ENCODE data around the gene NUP62.
A peak's percentile ranks its signal among the peaks of the same experiment; 100 is the strongest.

The NUP62 gene

DNA sequence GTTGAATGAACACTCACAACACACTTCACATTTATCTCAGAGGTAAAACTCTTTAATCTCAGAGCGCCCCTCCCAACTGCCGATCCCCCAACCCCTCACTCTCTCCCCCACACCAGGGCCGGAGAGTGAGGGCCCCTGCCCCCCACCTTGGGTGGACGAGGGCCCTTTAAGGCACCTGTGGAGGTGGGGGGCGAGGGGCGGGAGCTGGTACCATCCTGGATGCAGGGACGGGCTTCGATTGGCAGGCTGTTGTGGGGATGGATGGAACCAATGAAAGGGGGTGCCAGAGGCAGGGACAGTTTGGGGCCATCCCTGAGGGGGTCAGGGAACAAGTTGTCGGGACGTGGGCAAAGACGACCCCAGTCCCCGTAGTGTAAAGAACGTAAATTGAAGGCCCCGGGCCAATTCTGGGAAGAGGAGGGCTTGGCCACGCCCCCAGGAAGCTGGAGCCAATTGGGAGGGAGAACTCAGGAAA lies 60.3 kb downstream of the NUP62 start:
- DNase-seq = peak; percentile 93

DNA sequence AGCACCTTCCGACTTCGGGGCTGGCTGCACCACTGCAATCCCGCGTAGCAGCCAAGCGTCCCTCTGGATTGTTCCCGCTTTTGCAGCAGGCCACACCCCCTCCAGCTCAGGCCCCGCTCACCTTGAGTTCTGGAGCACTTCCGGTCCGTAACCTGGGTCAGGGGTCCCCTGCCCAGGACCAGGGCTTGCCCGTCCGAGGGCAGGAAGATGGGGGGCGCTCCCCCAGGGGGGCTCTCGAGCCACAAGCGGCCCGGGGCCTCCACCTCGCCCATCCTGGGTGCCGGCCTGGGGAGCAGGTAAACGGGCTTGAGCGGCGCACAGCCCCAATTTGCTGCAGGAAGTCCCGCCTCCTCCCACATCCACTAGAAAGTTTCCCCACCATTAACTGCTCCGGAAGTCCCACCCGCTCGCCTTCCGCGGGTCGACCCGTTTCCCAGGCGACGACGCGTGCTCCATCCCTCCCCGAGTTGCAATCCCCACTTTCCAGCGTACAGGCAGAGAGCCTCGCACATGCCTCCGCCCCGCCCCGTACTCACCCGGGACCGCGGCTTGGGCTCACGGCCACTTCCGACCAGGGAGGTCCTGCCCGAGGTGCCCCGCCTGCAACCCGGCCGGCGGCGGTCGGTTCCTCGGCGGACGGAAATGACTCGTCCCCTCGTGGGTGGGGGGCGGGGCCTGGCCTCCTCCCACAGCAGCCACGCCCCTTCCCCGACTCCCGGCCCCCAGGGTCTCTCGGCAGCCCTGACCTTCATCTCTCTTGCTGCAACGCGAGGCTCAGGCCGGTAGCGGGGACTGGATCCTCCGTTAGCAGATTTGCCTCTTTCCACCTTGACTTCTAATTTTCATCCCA lies 62.1 kb downstream of the NUP62 start, which contains the start of gene PNKP:
Gene PNKP, minus strand, starts transcription at position 644 of the 850 bp plus-strand sequence. Its CDS starts 372 bp downstream, at position 272.
- peak; percentile 100 for DNase-seq

DNA sequence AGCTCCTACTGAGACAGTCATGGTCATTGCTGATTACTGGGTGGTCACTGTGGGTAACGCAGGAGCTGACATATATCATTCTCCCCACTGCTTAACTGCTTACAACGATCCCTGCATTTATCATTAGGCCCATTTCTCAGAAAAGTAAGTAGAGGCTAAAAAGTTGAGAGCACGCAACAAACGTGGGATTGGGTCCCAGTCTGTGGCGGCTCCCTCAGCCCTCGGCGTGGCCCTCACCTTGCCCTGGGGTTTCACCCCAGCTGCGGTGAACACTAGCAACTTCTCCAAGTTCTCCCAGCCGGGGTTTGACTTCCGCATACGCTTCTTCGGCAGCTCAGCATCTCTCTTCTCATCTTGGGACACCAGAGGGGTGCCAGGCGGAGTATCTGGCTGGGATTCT lies 64.4 kb downstream of the NUP62 start:
- DNase-seq = no peak

DNA sequence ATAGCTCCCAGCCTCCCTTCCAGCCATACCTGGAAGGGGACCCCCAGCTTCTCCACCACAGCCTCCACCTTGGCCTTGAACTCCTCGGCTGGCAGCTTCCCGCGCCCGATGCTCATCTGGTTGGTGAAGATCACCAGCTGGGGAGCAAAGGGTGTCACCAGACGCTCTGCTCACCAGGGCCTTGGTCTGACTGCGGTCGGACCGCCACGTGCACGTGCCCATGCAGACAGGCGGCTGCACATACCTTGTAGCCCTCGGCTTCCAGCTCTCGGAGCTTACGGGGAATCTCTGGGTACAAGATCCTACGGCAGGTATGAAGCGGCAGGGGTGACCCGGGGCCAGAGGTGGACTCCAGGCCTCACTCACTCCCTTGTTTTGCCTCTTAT lies 65.4 kb downstream of the NUP62 start:
- DNase-seq = no peak

DNA sequence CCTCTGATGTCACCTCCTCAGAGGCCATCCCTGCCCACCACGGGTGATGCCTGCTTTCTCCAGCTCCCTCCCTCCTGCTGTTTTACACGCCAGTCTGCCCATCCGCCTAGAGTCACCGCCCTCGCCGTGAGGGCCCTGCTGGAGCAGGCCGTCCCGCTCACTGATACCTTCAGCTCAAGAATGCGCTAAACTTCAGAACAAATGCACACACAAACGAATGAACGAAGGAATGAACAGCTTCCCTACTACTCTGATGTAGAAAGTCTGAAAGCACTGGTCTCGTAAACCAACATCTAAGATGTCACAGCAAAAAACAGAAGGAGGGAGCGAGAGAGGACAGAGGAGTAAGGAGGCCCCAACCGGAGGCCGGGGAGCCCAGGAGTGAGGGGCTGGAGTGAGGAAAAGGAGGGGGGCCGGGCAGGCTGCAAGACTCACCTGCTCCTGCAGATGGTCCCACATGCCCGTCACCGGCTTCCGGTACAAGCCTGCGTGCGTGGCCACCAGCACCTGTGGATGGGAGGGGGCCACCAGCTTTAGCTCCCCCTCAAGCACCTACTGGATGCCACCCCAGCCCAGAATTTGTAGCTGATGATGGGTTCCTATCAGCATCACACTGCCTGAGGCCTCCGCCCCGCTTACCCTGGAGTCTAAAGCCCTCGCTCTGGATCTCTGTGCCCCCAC lies 65.9 kb downstream of the NUP62 start:
- DNase-seq = no peak

DNA sequence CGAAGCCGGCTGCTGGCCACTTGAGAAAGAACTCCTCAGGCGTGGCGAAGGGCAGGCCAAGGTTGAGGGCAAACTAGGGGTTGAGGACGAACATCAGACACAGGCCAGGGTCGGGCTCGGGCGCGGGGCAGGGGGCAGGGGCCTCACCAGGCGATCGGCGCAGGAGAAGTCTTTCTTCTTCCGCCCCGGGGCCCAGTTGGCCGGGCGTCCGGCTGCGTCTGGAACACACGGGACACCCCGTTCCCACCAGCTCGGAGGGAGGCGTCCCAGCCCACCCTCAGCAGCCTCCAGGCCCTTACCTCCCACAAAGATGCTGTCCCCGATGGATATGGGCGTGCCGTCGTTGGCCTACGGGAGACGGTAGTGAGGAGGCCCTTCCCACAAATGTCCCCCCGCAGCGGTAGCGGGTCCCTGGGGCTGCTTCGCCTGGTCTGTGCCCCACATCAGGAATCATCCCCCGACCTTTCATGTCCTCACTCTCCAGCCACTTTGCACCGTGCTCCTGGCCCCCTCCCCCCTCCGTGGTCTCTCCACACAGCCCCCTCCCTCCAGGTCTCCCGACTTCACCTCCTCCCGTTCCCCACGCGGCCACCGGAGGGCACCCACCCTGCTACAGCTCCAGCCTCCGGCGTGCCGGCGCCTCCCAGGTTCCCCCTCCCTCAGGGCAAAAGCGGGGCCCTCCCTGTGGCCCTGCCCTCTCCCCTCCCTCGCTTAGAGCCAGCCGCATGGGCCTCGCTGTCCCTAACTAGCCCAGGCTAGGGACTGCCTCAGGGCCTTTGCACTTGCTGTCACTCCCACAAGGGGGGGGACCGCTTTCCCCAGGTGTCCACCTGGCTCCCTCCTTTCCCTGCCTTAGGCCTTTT lies 66.7 kb downstream of the NUP62 start:
- DNase-seq = peak; percentile 39

DNA sequence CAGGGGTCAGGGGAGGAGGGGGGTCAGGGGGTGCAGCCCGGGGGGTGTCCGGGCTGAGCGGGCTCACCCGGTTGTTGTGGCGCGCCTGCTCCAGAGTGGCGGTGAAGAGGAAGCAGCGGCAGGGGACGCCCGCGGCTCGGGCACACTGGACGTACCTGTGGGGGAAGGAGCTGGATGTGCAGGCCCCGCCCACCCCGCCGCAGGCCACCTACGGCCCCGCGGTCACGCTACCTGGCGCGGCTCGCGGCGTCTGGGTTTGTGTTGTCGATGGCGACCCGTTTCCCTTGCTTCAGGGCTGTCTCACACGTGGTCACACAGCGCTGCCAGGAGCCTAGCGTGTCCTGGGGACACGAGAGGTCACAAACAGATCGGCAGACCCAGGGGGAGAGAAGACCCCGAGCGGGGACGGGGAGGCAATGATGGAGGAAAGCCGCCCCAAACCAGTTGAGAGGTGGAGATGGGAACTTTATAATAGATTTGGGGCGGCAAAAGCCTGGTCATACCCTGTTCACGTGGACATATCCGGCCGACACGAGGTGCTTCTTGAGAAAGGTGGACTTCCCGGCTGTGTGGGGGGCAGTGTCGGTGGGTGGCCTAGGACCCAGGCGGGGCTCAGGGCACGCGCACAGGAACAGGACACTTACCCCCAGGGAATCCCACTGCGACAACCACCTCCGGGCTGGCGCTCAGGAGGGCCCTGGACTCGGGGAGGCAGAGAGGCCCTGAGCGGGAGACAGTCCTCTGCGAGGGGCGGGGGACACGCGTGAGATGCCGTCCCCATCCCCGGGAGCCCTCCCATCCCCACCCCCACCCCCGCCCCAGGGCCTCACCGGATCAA lies 67.5 kb downstream of the NUP62 start:
- DNase-seq = peak; percentile 65

DNA sequence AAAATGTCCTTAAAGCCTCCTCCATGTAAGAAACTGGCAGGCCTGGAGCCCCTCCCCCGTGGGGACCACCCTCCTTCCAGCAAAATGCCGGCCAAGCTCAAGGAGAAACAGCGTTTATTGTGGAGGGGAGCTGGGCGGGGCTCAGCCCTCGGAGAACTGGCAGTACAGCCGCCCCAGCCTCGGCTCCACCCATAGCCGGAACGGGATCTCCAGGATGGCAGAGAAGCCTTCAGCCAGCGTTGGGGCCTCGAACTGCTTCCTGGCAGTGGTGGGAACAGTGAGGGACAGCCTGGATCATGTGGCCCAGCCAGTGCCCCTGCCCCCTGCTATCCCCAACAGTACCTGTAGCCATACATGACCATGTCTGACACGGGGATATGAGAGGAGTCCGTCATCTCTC lies 68.2 kb downstream of the NUP62 start:
- peak; percentile 47 for DNase-seq

DNA sequence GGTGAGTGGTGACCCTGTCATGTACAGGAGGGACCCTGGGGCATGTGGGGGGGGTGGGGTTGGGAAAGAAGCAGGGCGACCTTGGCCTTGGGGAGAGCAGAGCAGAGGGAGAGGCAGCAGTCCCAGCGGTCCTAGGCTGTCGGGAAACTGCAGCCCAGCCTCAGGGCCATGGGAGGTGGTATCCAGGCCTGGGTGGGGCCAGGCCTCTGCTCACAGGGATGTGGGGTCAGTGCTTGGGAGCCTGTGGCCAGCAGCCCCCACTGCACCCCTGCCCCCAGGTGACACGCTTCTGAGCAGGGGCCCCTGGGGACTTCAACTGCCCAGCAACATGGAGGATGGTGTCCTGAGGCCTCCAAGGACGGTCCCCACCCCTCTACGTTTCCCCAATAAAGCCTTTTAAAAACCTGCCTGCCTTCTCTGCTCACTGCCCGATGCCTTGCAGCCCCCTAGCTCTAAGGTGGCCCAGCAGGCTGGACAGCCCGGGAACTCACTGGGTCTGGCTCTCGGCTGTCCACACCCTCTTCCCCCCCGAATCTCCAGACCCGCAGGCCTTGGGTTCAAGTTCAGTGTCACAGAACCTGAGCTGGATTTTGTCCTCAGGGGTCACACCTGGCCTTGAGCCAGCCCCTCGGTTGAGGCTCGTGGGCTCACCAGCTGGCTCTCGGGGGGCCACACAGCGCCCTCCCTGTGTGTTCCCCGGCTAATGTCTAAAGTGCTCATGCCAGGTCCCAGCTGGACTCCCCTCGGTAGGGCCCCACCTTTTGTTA lies 68.8 kb downstream of the NUP62 start:
- DNase-seq = peak; percentile 37

DNA sequence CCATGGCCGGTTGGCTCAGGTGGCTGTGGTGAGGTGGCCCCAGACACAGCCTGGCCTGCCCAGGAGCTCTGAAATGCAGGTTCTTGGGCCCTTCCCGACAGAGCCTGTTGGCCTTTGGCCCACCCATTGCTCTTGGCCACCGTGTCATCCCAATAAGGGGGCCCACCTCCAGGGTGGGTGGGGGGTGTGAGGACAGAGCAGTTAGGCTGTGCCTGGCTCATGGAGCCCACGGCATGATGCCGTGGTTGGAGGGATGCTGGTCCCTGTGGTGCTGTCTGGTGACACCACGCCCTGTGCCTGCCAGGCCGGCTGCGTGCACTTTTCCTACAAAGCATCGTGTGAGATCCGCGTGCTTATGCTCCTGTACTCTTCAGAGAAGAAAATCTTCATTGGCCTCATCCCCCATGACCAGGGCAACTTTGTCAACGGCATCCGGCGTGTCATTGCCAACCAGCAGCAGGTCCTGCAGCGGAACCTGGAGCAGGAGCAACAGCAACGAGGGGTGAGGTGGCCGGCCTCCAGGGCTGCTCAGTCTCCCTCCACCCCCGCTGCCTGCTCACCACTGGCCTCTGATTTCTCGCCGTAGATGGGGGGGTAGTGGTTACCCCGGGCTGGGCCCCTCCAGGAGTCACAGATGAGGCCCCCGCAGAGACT lies 69.5 kb downstream of the NUP62 start:
- DNase-seq = no peak

DNA sequence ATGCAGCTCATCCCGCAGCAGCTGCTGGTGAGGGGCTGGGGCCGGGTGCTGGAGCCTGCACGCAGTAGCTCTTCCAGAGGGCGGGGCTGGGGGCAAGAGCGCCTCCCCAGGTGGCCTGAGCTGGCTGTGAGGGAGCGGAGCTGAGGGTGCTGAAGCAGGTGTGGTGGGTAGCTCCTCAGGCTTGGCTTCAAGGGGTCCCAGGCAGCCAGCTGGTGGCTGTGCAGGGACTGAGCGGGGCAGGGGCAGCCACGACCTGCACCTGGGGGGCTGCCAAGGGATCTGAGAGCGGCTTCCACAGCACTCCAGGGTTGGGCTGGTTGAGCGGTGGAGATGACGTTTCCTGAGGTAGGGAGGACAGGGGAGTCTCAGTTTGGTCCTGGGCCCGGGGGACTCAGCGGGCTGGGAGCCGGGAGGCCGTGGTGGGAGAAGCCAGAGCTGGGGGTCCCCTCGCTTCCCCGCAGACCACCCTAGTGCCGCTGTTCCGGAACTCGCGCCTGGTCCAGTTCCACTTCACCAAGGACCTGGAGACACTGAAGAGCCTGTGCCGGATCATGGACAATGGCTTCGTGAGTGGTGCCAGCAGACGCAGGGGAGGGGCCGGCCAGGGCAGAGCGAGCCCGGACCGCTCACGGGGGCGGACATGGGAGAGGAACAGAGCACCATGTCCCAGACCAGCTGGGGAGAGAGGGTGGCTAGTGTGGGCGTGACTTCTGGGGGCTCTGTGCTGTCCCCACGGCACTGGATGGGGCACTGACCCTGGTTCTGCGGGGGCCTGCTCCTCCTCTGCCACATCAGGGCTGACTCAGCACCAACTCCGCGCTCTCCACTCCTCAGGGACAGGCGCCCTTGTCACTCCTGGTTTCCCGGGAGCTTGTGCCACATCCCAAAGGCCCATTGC lies 71.0 kb downstream of the NUP62 start:
- no peak for DNase-seq

DNA sequence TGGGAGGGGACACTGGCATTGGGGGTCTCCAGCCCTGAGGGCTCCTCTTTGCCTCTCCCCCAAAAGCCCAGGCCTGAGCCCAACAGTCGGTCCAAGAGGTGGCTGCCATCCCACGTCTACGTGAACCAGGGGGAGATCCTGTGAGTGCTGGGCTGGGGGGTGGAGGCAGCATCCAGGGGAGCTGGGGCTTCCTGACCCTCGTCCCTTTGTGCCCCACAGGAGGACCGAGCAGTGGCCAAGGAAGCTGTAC lies 71.5 kb downstream of the NUP62 start:
- no peak for DNase-seq

DNA sequence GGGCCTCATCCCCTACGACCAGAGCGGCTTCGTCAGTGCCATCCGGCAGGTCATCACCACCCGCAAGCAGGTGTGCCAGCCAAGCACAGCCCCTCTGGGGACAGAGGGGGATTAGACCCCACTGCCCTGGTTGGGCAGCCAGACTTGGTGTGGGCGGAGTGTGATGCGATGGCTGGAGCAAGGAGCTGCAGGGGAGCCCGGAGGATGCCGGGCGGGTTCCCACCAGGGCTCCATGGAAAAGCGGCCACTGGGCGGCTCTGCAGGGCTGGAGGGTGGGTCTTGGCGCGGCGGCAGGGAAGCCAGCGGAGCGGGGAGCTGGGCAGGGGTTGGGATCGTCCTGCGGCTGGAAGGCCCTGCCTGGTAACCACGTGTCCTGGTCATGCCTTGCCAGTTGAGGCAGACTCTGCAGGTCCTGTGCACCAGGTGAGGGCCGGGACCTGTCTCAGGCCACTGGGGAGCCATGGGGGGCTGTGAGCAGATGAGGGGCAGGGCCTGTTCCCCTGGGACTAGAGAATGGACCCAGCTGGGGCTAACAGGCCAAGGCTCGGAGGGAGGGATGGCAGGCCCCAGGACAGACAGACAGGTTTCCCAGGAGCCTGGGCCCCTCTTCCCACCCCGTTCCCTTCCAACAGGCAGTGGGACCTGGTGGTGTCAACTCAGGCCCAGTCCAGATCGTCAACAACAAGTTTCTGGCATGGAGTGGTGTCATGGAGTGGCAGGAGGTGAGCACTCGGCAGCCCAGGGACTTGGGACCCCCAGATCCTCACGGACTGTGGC lies 72.1 kb downstream of the NUP62 start:
- no peak for DNase-seq

Data from right kidney (tissue), 1 donor.